SK-N-SH treated with all-trans-retinoic acid at 6 μM for 48 hours (cell line): ENCODE measurements around the gene RABEPK.

Source experiments
- ATAC-seq: fragments of 200-7000 bp; cut with Tn5 transposase; 3 replicates; pipeline ENCODE4 v1.9.1; 2020; ENCODE audit warnings: mild to moderate bottlenecking, moderate library complexity
- ARNTL ChIP-seq: fragments of 450-650 bp; formaldehyde crosslinking; IDR thresholded peaks from 2 replicates; pipeline ENCODE4 v1.5.0; 2020; ENCODE audit warnings: low read depth, mild to moderate bottlenecking, moderate library complexity, borderline replicate concordance
- BACH2 ChIP-seq: fragments of 250-450 bp; sonication (Bioruptor Pico); IDR thresholded peaks from 2 replicates; pipeline ENCODE4 v1.9.0; 2021; ENCODE audit warnings: mild to moderate bottlenecking, borderline replicate concordance
- CREB5 ChIP-seq: fragments of 250-450 bp; sonication (Bioruptor Pico); IDR thresholded peaks from 2 replicates; pipeline ENCODE4 v1.5.1; 2020; ENCODE audit warnings: low read depth, mild to moderate bottlenecking, moderate library complexity
- CSDC2 ChIP-seq: fragments of 250-450 bp; sonication (Bioruptor Pico); IDR thresholded peaks from 2 replicates; pipeline ENCODE4 v1.5.0; 2020; ENCODE audit warnings: mild to moderate bottlenecking, moderate library complexity
- CSRNP3 ChIP-seq: fragments of 250-450 bp; sonication (Bioruptor Pico); IDR thresholded peaks from 2 replicates; pipeline ENCODE4 v1.5.1; 2021; ENCODE audit warnings: mild to moderate bottlenecking, moderate library complexity
- ESRRG ChIP-seq: fragments of 250-450 bp; sonication (Bioruptor Pico); IDR thresholded peaks from 2 replicates; pipeline ENCODE4 v1.6.1; 2021; ENCODE audit warnings: mild to moderate bottlenecking
- GLIS3 ChIP-seq: fragments of 250-450 bp; sonication (Bioruptor Pico); IDR thresholded peaks from 2 replicates; pipeline ENCODE4 v1.5.0; 2020; ENCODE audit warnings: mild to moderate bottlenecking, moderate library complexity
- OSR1 ChIP-seq: fragments of 250-450 bp; sonication (Bioruptor Pico); IDR thresholded peaks from 2 replicates; pipeline ENCODE4 v1.8.0; 2022; ENCODE audit warnings: moderate library complexity, mild to moderate bottlenecking, inconsistent platforms
- PATZ1 ChIP-seq: fragments of 250-450 bp; sonication (Bioruptor Pico); IDR thresholded peaks from 2 replicates; pipeline ENCODE4 v1.8.0; 2020; ENCODE audit warnings: mild to moderate bottlenecking, moderate library complexity, borderline replicate concordance
- POU6F1 ChIP-seq: fragments of 250-450 bp; sonication (Bioruptor Pico); IDR thresholded peaks from 2 replicates; pipeline ENCODE4 v1.8.0; 2021; ENCODE audit warnings: low read depth, mild to moderate bottlenecking, moderate library complexity, borderline replicate concordance
- PPARA ChIP-seq: fragments of 250-450 bp; sonication (Bioruptor Pico); IDR thresholded peaks from 2 replicates; pipeline ENCODE4 v1.5.0; 2020; ENCODE audit warnings: mild to moderate bottlenecking, borderline replicate concordance
- RARB ChIP-seq: fragments of 250-450 bp; sonication (Bioruptor Pico); IDR thresholded peaks from 2 replicates; pipeline ENCODE4 v1.8.0; 2021; ENCODE audit warnings: mild to moderate bottlenecking, moderate library complexity
- SNAI2 ChIP-seq: fragments of 250-450 bp; sonication (Bioruptor Pico); IDR thresholded peaks from 2 replicates; pipeline ENCODE4 v1.5.0; 2020; ENCODE audit warnings: mild to moderate bottlenecking, moderate library complexity
- TCF4 ChIP-seq: fragments of 250-450 bp; sonication (Bioruptor Pico); IDR thresholded peaks from 2 replicates; pipeline ENCODE4 v1.8.0; 2021; ENCODE audit warnings: mild to moderate bottlenecking, moderate library complexity, borderline replicate concordance
- TSHZ2 ChIP-seq: fragments of 250-450 bp; sonication (Bioruptor Pico); IDR thresholded peaks from 2 replicates; pipeline ENCODE4 v1.5.0; 2020; ENCODE audit warnings: mild to moderate bottlenecking, moderate library complexity
- ZC3H10 ChIP-seq: fragments of 250-450 bp; sonication (Bioruptor Pico); IDR thresholded peaks from 2 replicates; pipeline ENCODE4 v1.5.1; 2021; ENCODE audit warnings: mild to moderate bottlenecking, moderate library complexity
- ZNF565 ChIP-seq: fragments of 450-650 bp; formaldehyde crosslinking; conservative IDR thresholded peaks from 2 replicates; pipeline ENCODE4 v1.5.0; 2020; ENCODE audit warnings: low read depth, mild to moderate bottlenecking, moderate library complexity
- ZNF70 ChIP-seq: fragments of 450-650 bp; formaldehyde crosslinking; IDR thresholded peaks from 2 replicates; pipeline ENCODE4 v1.5.0; 2020; ENCODE audit warnings: mild to moderate bottlenecking, moderate library complexity
- ZNF8 ChIP-seq: fragments of 450-650 bp; formaldehyde crosslinking; IDR thresholded peaks from 2 replicates; pipeline ENCODE4 v1.5.0; 2020; ENCODE audit warnings: mild to moderate bottlenecking, moderate library complexity

Gene RABEPK

GRCh38 chr9:125246261-125246667 is 45.9 kb downstream of the RABEPK start (continued):
- no peak for TF ChIP-seq SNAI2 (CRISPR knock-in tag)
- TF ChIP-seq GLIS3 (CRISPR knock-in tag), result no peak

GRCh38 chr9:125254231-125254630 is 53.9 kb downstream of the RABEPK start:
- no peak for TF ChIP-seq ZC3H10 (CRISPR knock-in tag)
- TF ChIP-seq PATZ1 (CRISPR knock-in tag), result no peak
- no peak for TF ChIP-seq TCF4
- no peak for TF ChIP-seq TSHZ2
- TF ChIP-seq RARB, result no peak
- TF ChIP-seq ARNTL (CRISPR knock-in tag), result no peak
- no peak for ATAC-seq

- ATAC-seq, result peak; percentile 84
- TF ChIP-seq ZNF565 (CRISPR knock-in tag), result no peak
- no peak for TF ChIP-seq SNAI2 (CRISPR knock-in tag)
Measured at GRCh38 chr9:125255781-125256391, 55.5 kb downstream of the RABEPK start.

GRCh38 chr9:125258160-125258785 is 57.9 kb downstream of the RABEPK start:
- no peak for ATAC-seq
- no peak for TF ChIP-seq BACH2 (CRISPR knock-in tag)
- TF ChIP-seq CSRNP3 (CRISPR knock-in tag), result no peak
- no peak for TF ChIP-seq SNAI2 (CRISPR knock-in tag)
- TF ChIP-seq CREB5 (CRISPR knock-in tag), result no peak
- TF ChIP-seq PPARA (CRISPR knock-in tag), result no peak
- TF ChIP-seq OSR1 (CRISPR knock-in tag), result no peak
- no peak for TF ChIP-seq ZC3H10 (CRISPR knock-in tag)
- no peak for TF ChIP-seq TCF4
- no peak for TF ChIP-seq CSDC2 (CRISPR knock-in tag)
- no peak for TF ChIP-seq ZNF8 (CRISPR knock-in tag)
- no peak for TF ChIP-seq POU6F1
- no peak for TF ChIP-seq ESRRG (CRISPR knock-in tag)
- no peak for TF ChIP-seq ZNF565 (CRISPR knock-in tag)
- TF ChIP-seq PATZ1 (CRISPR knock-in tag), result no peak
- no peak for TF ChIP-seq GLIS3 (CRISPR knock-in tag)
- no peak for TF ChIP-seq RARB
- no peak for TF ChIP-seq TSHZ2
- TF ChIP-seq ZNF70 (CRISPR knock-in tag), result no peak
